Uterus (tissue), 4 donors: Measurements from ENCODE around the gene SAMD5. TPM values are rescaled to one million over a fixed set of nuclear protein-coding genes. Genes with fewer than 3 reads are reported as not detected.

ENCODE experiments used
- DNase-seq, 2 donors: peaks; one replicate each; pipeline ENCODE4 v3.0.0-alpha.2; 2019 to 2020
- H3K27ac ChIP-seq, 2 donors: fragments of 200-600 bp; sonication (generic); 1 replicate in 1 of 2; 2 replicates in 1 of 2; pipeline ENCODE4 v1.5.1; 2016 to 2018
- H3K27me3 ChIP-seq, 2 donors: fragments of 200-600 bp; sonication (generic); one replicate each; pipeline ENCODE4 v1.5.1; 2018 to 2019; ENCODE audit warnings: control low read depth in 1 of 2
- H3K36me3 ChIP-seq, 2 donors: fragments of 200-600 bp; sonication (generic); one replicate each; pipeline ENCODE4 v1.5.1; 2019; ENCODE audit warnings: control low read depth in 1 of 2
- H3K4me1 ChIP-seq, 2 donors: fragments of 200-600 bp; sonication (generic); one replicate each; pipeline ENCODE4 v1.5.1; 2018 to 2019; ENCODE audit warnings: control low read depth in 1 of 2
- H3K4me3 ChIP-seq, 2 donors: fragments of 200-600 bp; sonication (generic); 1 replicate in 1 of 2; 2 replicates in 1 of 2; pipeline ENCODE4 v1.5.1; 2018 to 2019; ENCODE audit warnings: mild to moderate bottlenecking in 1 of 2
- H3K9me3 ChIP-seq, 2 donors: fragments of 200-600 bp; sonication (generic); one replicate each; pipeline ENCODE4 v1.5.1; 2019; ENCODE audit warnings: control low read depth in 1 of 2
- CTCF ChIP-seq, 4 experiments: fragments of 200-600 bp in 2 of 4; fragments of 450-650 bp in 2 of 4; sonication (generic) in 2 of 4; IDR thresholded peaks; one replicate each; pipeline ENCODE4 v1.5.1; 2016 to 2019; ENCODE audit warnings: antibody characterized with exemption in 4 of 4, mild to moderate bottlenecking in 2 of 4, moderate library complexity in 1 of 4
- POLR2A ChIP-seq, 2 donors: fragments of 450-650 bp; IDR thresholded peaks; one replicate each; pipeline ENCODE4 v1.6.1; 2016; ENCODE audit warnings: antibody characterized with exemption in 2 of 2, mild to moderate bottlenecking in 1 of 2, moderate library complexity in 1 of 2
- intact Hi-C: fragments of 100-400 bp; cut with DNase I; formaldehyde crosslinking; loops from one replicate; pipeline ENCODE4 v1.15.1; 2023; ENCODE audit warnings: low total_unique reads
- total RNA-seq, 4 donors: library from RNA; depleted of rRNA in 3 of 4; stranded (reverse); fragments of >200 nt in 3 of 4; gene quantifications; one replicate each; pipeline versions ENCODE4 v1.1.0 to v1.2.4, GENCODE V29; 2014 to 2023
- donor health status: DM: yes; HTN: yes; CAD: no.

The SAMD5 gene
- total RNA-seq, 4 donors from 2014 or later, result 3.3 to 31.7 (median 9.6) TPM

- TF ChIP-seq POLR2A (IDR thresholded peaks at IDR 0.05) (no peak), CTCF (IDR thresholded peaks at IDR 0.05) (no peak)
- Histone ChIP-seq H3K36me3 (no peaks in the 10 kb centered on the region), H3K27ac (no peak overlapping the region), H3K27me3 (no peaks in the 10 kb centered on the region), H3K9me3 (no peaks in the 10 kb centered on the region), H3K4me1 (no peaks in the 10 kb centered on the region), H3K4me3 (no peak overlapping the region)
- DNase-seq, result no peak
- intact Hi-C loops, result no loop called here
Observed at GRCh38 chr6:147614501-147614900, 106.0 kb downstream of the SAMD5 start.

GRCh38 chr6:147615659-147616456 lies 107.4 kb downstream of the SAMD5 start:
- no peak for TF ChIP-seq CTCF (IDR thresholded peaks at IDR 0.05)
- TF ChIP-seq POLR2A (IDR thresholded peaks at IDR 0.05), result no peak
- H3K4me3 ChIP-seq, result no peak overlapping the region
- H3K4me1 ChIP-seq, result no peaks in the 10 kb centered on the region
- H3K36me3 ChIP-seq, result no peaks in the 10 kb centered on the region
- H3K27me3 ChIP-seq, result no peaks in the 10 kb centered on the region
- no peaks in the 10 kb centered on the region for H3K9me3 ChIP-seq
- H3K27ac ChIP-seq, result no peak overlapping the region
- no peak for DNase-seq
- intact Hi-C loops, result no loop called here

GRCh38 chr6:147617366-147617765 lies 108.9 kb downstream of the SAMD5 start:
- Histone ChIP-seq H3K27me3 (no peaks in the 10 kb centered on the region), H3K9me3 (no peaks in the 10 kb centered on the region), H3K4me1 (no peaks in the 10 kb centered on the region), H3K27ac (no peak overlapping the region), H3K4me3 (no peak overlapping the region), H3K36me3 (no peaks in the 10 kb centered on the region)
- TF ChIP-seq POLR2A (IDR thresholded peaks at IDR 0.05), result no peak
- no peak for TF ChIP-seq CTCF (IDR thresholded peaks at IDR 0.05)
- intact Hi-C loops, result no loop called here
- DNase-seq, result no peak

GRCh38 chr6:147618457-147618856 lies 110.0 kb downstream of the SAMD5 start:
- Histone ChIP-seq H3K4me1 (no peaks in the 10 kb centered on the region), H3K27ac (peak overlapping the region; percentile 63 to 72), H3K27me3 (no peaks in the 10 kb centered on the region), H3K9me3 (no peaks in the 10 kb centered on the region), H3K4me3 (no peak overlapping the region), H3K36me3 (no peaks in the 10 kb centered on the region)
- intact Hi-C loops, result no loop called here
- no peak for DNase-seq
- TF ChIP-seq POLR2A (IDR thresholded peaks at IDR 0.05) (no peak), CTCF (IDR thresholded peaks at IDR 0.05) (no peak)

GRCh38 chr6:147618927-147619326 lies 110.4 kb downstream of the SAMD5 start:
- H3K9me3 ChIP-seq, result no peaks in the 10 kb centered on the region
- intact Hi-C loops, result no loop called here

More at GRCh38 chr6:147618927-147619326, 110.4 kb downstream of the SAMD5 start:
- no peak overlapping the region for H3K4me3 ChIP-seq
- no peaks in the 10 kb centered on the region for H3K36me3 ChIP-seq
- no peaks in the 10 kb centered on the region for H3K4me1 ChIP-seq
- TF ChIP-seq CTCF (IDR thresholded peaks at IDR 0.05) (no peak), POLR2A (IDR thresholded peaks at IDR 0.05) (no peak)
- DNase-seq, result peak; percentile 34 to 67
- peak overlapping the region; percentile 71 to 72 for H3K27ac ChIP-seq
- H3K27me3 ChIP-seq, result no peaks in the 10 kb centered on the region
